ENCODE data around the gene RGMA.

- TF ChIP-seq POLR2A (IDR thresholded peaks at IDR 0.05), result no peak
- no peak for TF ChIP-seq CTCF (IDR thresholded peaks at IDR 0.05)
Observed at GRCh38 chr15:93111451-93111850, 22.4 kb upstream of the RGMA start.

All from right lobe of liver (tissue), 4 donors.